Prostate gland (tissue), 2 donors: ENCODE results near the gene DNAJC27.

Experiments used
- POLR2AphosphoS5 ChIP-seq: sonication (generic); formaldehyde crosslinking; IDR thresholded peaks from one replicate; pipeline ENCODE4 v1.6.1; 2017; ENCODE audit warnings: antibody characterized with exemption
- TF ChIP-seq, protein P1 (sequence below), 4 experiments: fragments of 200-600 bp in 2 of 4; fragments of 450-650 bp in 2 of 4; sonication (generic) in 2 of 4; IDR thresholded peaks; 1 replicate in 3 of 4; 2 replicates in 1 of 4; pipeline ENCODE4 v1.5.1; 2016 to 2019; ENCODE audit warnings: antibody characterized with exemption in 4 of 4, mild to moderate bottlenecking in 2 of 4, moderate library complexity in 2 of 4

GRCh38 chr2:24984912-24985311 is 13.2 kb upstream of the DNAJC27 start:
- TF ChIP-seq POLR2AphosphoS5: no peak
- TF ChIP-seq, protein P1, sequence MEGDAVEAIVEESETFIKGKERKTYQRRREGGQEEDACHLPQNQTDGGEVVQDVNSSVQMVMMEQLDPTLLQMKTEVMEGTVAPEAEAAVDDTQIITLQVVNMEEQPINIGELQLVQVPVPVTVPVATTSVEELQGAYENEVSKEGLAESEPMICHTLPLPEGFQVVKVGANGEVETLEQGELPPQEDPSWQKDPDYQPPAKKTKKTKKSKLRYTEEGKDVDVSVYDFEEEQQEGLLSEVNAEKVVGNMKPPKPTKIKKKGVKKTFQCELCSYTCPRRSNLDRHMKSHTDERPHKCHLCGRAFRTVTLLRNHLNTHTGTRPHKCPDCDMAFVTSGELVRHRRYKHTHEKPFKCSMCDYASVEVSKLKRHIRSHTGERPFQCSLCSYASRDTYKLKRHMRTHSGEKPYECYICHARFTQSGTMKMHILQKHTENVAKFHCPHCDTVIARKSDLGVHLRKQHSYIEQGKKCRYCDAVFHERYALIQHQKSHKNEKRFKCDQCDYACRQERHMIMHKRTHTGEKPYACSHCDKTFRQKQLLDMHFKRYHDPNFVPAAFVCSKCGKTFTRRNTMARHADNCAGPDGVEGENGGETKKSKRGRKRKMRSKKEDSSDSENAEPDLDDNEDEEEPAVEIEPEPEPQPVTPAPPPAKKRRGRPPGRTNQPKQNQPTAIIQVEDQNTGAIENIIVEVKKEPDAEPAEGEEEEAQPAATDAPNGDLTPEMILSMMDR (IDR thresholded peaks at IDR 0.05): no peak
